MCF 10A (cell line): ENCODE measurements around the gene MRRF. TPM values are rescaled to one million over a fixed set of nuclear protein-coding genes. Genes with fewer than 3 reads are reported as not detected.

Experiments
- BruUV-seq: library from RNA; stranded (reverse); fragments of 400-500 nt; replicated peaks from 2 replicates; lab custom pipeline; 2021; lab: Mats Ljungman, UMichigan
- CTCF ChIA-PET: fragments of 300-600 bp; sonication (Branson Sonifier 250); formaldehyde crosslinking; extraction: SDS; loops from one replicate; lab custom pipeline; 2021; ENCODE audit warnings: antibody characterized with exemption, inconsistent platforms; lab: Yijun Ruan, JAX
- POLR2A ChIA-PET: fragments of 300-600, 350-650 bp; sonication (Branson Sonifier 250); formaldehyde crosslinking; extraction: SDS; loops from one replicate; lab custom pipeline; 2020; ENCODE audit warnings: antibody characterized with exemption, inconsistent platforms; lab: Yijun Ruan, JAX
- DNase-seq: peaks from one replicate; pipeline ENCODE4 v3.0.0-alpha.2; 2018; ENCODE audit not compliant: unreplicated experiment
- H3K27ac Mint-ChIP-seq: one replicate; pipeline ENCODE4 v1.8.0; 2022; ENCODE audit warnings: mild to moderate bottlenecking, low read depth, mixed read lengths; ENCODE audit not compliant: unreplicated experiment
- H3K27me3 Mint-ChIP-seq: one replicate; pipeline ENCODE4 v1.8.0; 2022; ENCODE audit warnings: mixed read lengths; ENCODE audit not compliant: insufficient read depth, unreplicated experiment
- H3K36me3 Mint-ChIP-seq: one replicate; pipeline ENCODE4 v1.8.0; 2022; ENCODE audit warnings: mild to moderate bottlenecking, moderate library complexity, mixed read lengths; ENCODE audit not compliant: insufficient read depth, unreplicated experiment
- H3K4me1 Mint-ChIP-seq: one replicate; pipeline ENCODE4 v1.8.0; 2022; ENCODE audit warnings: mixed read lengths; ENCODE audit not compliant: insufficient read depth, unreplicated experiment
- H3K4me3 Mint-ChIP-seq: one replicate; pipeline ENCODE4 v1.8.0; 2022; ENCODE audit warnings: mild to moderate bottlenecking, moderate library complexity, mixed read lengths; ENCODE audit not compliant: unreplicated experiment
- H3K9me3 Mint-ChIP-seq: one replicate; pipeline ENCODE4 v1.8.0; 2022; ENCODE audit warnings: mixed read lengths; ENCODE audit not compliant: unreplicated experiment
- CTCF ChIP-seq: fragments of 200-600 bp; IDR thresholded peaks from one replicate; pipeline ENCODE4 v1.8.0; 2022; ENCODE audit warnings: antibody characterized with exemption, mild to moderate bottlenecking; ENCODE audit not compliant: unreplicated experiment
- intact Hi-C: fragments of 100-400 bp; cut with micrococcal nuclease; formaldehyde crosslinking; loops from 2 replicates; pipeline ENCODE4 v1.14.1; 2022
- total RNA-seq: library from RNA; stranded (reverse); gene quantifications from 2 replicates; pipeline ENCODE4 v1.2.3, GENCODE V29; 2022

The MRRF gene
- total RNA-seq, 1 experiment from 2014 or later = 90.3 TPM

GRCh38 chr9:122221183-122221811, 43.4 kb upstream of the MRRF start:
- Mint-ChIP-seq H3K27me3 (no peaks in the 10 kb centered on the region), H3K9me3 (no peaks in the 10 kb centered on the region), H3K4me1 (peaks cover 8% of the 10 kb centered on the region), H3K27ac (no peak overlapping the region), H3K36me3 (no peaks in the 10 kb centered on the region), H3K4me3 (no peak overlapping the region)
- no peak for TF ChIP-seq CTCF
- ChIA-PET POLR2A (no interaction called here), CTCF (interaction anchor here (0.8 kb wide), 1 partner anchor 123 kb away, joined by 4 read pairs; no protein-coding TSS in a partner anchor)
- BruUV-seq = no TSS peak
- intact Hi-C loops = no loop called here
- DNase-seq = no peak

GRCh38 chr9:122222791-122223190, 41.9 kb upstream of the MRRF start:
- no TSS peak for BruUV-seq
- POLR2A ChIA-PET = interaction anchor here (0.6 kb wide), 1 partner anchor 26 kb away, joined by 3 read pairs; no protein-coding TSS in a partner anchor
- no peaks in the 10 kb centered on the region for H3K9me3 Mint-ChIP-seq
- no peak for DNase-seq
- no peaks in the 10 kb centered on the region for H3K27me3 Mint-ChIP-seq
- intact Hi-C loops = no loop called here
- no peaks in the 10 kb centered on the region for H3K36me3 Mint-ChIP-seq
- CTCF ChIA-PET = no interaction called here
- no peak overlapping the region for H3K4me3 Mint-ChIP-seq
- H3K4me1 Mint-ChIP-seq = peaks cover 7% of the 10 kb centered on the region
- no peak for TF ChIP-seq CTCF
- H3K27ac Mint-ChIP-seq = no peak overlapping the region

GRCh38 chr9:122223435-122223834, 41.2 kb upstream of the MRRF start:
- peaks cover 1% of the 10 kb centered on the region for H3K4me1 Mint-ChIP-seq
- no TSS peak for BruUV-seq
- no peaks in the 10 kb centered on the region for H3K27me3 Mint-ChIP-seq
- POLR2A ChIA-PET = interaction anchor here (0.6 kb wide), 1 partner anchor 27 kb away, joined by 3 read pairs; no protein-coding TSS in a partner anchor
- no peak overlapping the region for H3K4me3 Mint-ChIP-seq
- TF ChIP-seq CTCF = no peak
- DNase-seq = no peak
- no peaks in the 10 kb centered on the region for H3K36me3 Mint-ChIP-seq
- no peaks in the 10 kb centered on the region for H3K9me3 Mint-ChIP-seq
- H3K27ac Mint-ChIP-seq = no peak overlapping the region
- intact Hi-C loops = no loop called here
- CTCF ChIA-PET = no interaction called here

GRCh38 chr9:122225312-122226141, 39.2 kb upstream of the MRRF start:
- ChIA-PET POLR2A (interaction anchor here (0.7 kb wide), 1 partner anchor 65 kb away, joined by 3 read pairs; no protein-coding TSS in a partner anchor), CTCF (interaction anchor here (0.7 kb wide), 1 partner anchor 130 kb away, joined by 3 read pairs; no protein-coding TSS in a partner anchor)
- BruUV-seq = no TSS peak
- TF ChIP-seq CTCF = no peak
- Mint-ChIP-seq H3K27me3 (no peaks in the 10 kb centered on the region), H3K27ac (no peak overlapping the region), H3K4me1 (no peaks in the 10 kb centered on the region), H3K9me3 (no peaks in the 10 kb centered on the region), H3K4me3 (no peak overlapping the region), H3K36me3 (no peaks in the 10 kb centered on the region)
- DNase-seq = no peak
- intact Hi-C loops = no loop called here
